ENCODE measurements around the gene RECK.

- TF ChIP-seq, protein P1, sequence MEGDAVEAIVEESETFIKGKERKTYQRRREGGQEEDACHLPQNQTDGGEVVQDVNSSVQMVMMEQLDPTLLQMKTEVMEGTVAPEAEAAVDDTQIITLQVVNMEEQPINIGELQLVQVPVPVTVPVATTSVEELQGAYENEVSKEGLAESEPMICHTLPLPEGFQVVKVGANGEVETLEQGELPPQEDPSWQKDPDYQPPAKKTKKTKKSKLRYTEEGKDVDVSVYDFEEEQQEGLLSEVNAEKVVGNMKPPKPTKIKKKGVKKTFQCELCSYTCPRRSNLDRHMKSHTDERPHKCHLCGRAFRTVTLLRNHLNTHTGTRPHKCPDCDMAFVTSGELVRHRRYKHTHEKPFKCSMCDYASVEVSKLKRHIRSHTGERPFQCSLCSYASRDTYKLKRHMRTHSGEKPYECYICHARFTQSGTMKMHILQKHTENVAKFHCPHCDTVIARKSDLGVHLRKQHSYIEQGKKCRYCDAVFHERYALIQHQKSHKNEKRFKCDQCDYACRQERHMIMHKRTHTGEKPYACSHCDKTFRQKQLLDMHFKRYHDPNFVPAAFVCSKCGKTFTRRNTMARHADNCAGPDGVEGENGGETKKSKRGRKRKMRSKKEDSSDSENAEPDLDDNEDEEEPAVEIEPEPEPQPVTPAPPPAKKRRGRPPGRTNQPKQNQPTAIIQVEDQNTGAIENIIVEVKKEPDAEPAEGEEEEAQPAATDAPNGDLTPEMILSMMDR (conservative IDR thresholded peaks at IDR 0.05 in 1 of 2, IDR thresholded peaks at IDR 0.05 in 1 of 2; ENCODE audit: low read depth in 1 of 2, low read length in 2 of 2) = no peak
- no peak for TF ChIP-seq EZH2 (IDR thresholded peaks at IDR 0.05; ENCODE audit: low read length, missing control alignments)
Observed at GRCh38 chr9:36092509-36093215, 55.9 kb downstream of the RECK start.
